ENCODE results near the gene PXDN.

The PXDN gene

DNA sequence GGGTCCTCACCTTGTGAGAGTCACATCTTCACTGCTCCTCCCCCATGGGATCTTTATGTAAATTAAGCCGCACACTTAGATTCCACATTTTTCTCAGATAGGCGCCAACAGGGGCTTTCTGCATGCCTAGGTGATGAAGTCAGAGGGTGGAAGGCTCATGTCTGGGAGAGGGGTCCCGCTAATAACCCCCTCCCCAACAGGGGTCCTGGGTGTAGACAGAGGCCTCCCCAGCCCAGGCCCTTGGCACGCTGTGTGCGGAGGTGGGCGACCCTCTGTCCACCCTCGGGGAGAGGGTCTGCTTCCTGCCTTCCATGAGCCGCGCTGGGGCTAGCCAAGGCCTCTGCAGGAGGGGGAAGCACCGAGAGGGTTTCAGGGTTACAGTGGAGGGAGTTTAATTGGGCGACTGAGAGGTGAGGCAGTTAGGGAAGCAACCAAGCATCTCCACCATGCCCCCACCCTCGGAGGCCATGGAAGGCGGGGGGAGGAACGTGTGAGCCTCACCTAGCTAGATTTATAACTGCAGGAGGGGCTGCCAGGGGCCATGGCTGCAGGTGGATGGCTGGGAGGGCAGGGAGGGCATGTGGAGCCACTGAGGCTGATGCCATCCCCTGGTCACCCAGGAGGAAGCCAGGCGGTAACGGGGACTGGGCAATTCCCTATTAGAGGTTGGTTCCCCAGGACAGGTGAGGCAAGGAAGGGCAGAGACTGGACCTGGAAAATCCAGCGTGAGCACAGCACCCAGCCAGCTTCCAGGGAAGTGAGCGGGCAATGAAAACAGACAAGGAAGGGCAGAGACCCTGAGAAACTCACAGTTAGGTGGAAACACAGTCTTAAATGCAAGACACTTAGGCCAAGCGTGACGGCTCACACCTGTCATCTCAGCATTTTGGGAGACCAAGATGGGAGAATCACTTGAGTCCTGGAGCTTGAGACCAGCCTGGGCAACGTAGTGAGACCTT lies 7.7 kb upstream of the PXDN start:
- Mint-ChIP-seq H3K4me3 (no peak overlapping the region), H3K27me3 (peaks cover 19% of the 10 kb centered on the region), H3K27ac (no peak overlapping the region)

DNA sequence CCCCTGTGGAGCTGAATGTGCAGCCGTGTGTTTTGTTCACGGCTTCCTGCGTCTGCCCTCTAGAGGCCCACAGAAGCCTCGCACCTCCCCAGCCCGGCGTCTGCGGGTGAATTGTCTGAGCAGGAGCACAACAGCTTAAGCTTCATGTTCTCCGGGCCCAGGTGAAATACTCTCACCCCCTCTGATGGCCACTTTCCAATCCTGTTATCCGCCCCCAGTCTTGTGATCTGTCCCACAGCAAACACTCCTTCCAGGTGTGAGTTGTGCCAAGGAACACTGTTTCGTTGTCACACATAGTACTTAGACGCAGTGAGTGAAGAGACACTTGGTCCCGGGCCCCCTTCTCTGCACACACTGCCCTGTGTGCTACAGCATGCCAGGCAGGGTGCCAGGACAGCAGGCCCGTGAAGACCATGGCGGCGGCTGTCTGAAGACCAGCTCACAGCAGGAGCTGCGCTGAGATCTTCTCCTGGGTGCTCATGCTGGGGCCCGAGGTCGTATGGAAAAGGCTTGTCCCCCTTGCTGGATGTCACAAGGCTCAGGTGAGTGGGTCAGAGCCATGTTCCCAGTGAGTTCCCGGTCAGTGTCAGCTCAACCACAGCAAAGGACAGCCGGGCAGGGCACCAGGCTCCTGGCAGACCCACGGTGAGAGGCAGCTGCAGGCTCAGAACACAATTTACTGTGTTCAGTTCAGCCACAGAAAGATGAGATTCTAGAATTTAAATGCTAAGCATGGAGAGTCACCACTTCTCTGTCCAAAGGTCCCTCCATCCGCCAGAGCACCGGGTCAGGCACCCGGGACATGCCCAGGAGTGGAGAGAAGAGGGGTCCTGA lies 6.8 kb upstream of the PXDN start:
- no peaks in the 10 kb centered on the region for H3K4me1 Mint-ChIP-seq (ENCODE audit: low read depth)
- no peak overlapping the region for H3K27ac Mint-ChIP-seq
- peaks cover 3% of the 10 kb centered on the region for H3K36me3 Mint-ChIP-seq (ENCODE audit: low read depth)
- H3K27me3 Mint-ChIP-seq, result peaks cover 24% of the 10 kb centered on the region
- H3K9me3 Mint-ChIP-seq, result peaks cover 5% of the 10 kb centered on the region
- no peak overlapping the region for H3K4me3 Mint-ChIP-seq

More for the DNA sequence above, 7.7 kb upstream of the PXDN start:
- H3K9me3 Mint-ChIP-seq, result peaks cover 5% of the 10 kb centered on the region
- H3K36me3 Mint-ChIP-seq (ENCODE audit: low read depth), result peaks cover 3% of the 10 kb centered on the region
- no peaks in the 10 kb centered on the region for H3K4me1 Mint-ChIP-seq (ENCODE audit: low read depth)

DNA sequence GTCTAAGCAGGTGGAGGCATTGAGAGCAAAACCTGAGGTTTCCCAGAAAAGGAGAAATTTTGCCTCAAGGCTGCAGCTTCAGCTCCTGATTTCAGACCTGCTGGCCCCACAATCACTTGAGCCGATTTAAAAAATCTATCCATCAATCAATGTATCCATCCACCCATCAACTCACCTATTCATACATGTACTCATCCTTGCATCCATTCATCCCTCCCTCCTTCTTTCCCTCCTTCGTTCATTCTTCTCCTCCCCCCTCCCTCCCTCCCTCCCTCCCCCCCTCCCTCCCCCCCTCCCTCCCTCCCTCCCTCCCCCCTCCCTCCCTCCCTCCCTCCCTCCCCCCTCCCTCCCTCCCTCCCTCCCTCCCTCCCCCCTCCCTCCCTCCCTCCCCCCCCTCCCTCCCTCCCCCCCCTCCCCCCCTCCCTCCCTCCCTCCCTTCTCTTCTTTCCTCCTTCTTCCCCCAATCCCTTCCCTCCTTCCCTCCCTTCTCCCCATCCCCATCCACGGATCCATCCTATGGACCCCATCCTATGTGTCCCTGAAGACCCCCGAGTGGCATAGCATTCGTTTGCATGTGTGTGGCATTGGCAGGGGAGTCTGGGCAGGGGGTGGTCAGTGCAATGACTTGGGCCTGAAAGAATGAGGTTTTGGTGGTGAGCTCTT lies 6.1 kb upstream of the PXDN start:
- Mint-ChIP-seq H3K27ac (no peak overlapping the region), H3K4me1 (ENCODE audit: low read depth) (no peaks in the 10 kb centered on the region), H3K36me3 (ENCODE audit: low read depth) (peaks cover 3% of the 10 kb centered on the region), H3K27me3 (peaks cover 25% of the 10 kb centered on the region), H3K4me3 (no peak overlapping the region), H3K9me3 (peaks cover 5% of the 10 kb centered on the region)

DNA sequence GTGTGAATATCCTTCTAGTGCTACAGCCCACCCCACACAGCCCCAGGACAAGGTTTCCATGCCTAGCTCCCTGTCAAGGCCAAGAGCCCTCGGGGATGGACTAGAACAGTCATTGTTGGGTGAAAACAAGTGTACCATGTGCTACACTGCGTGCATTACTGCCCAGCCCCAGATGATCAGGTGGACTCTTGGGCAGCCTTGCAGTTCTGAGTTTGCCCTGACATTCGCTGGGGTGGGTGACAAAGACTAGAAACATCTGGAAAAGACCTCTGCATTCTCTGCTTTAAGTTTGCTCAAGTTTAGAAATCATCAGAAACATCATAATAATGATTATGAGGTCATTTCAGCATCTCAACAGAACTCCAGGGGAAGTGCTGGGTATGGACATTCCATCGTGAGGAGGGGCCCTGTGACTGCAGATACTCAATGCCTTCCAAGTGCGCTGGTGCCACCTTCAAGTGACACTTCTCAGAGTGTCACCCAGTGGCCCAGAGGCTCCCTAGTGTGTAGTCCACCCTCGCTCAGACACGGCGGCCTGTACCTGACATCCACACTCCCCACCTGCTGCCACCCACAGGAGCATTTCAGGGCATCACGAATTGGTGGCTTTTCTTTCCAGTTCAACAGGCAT lies 5.3 kb upstream of the PXDN start:
- H3K36me3 Mint-ChIP-seq (ENCODE audit: low read depth), result no peaks in the 10 kb centered on the region
- H3K27me3 Mint-ChIP-seq, result peaks cover 30% of the 10 kb centered on the region
- no peaks in the 10 kb centered on the region for H3K4me1 Mint-ChIP-seq (ENCODE audit: low read depth)
- no peak overlapping the region for H3K27ac Mint-ChIP-seq
- H3K4me3 Mint-ChIP-seq, result no peak overlapping the region
- no peaks in the 10 kb centered on the region for H3K9me3 Mint-ChIP-seq

DNA sequence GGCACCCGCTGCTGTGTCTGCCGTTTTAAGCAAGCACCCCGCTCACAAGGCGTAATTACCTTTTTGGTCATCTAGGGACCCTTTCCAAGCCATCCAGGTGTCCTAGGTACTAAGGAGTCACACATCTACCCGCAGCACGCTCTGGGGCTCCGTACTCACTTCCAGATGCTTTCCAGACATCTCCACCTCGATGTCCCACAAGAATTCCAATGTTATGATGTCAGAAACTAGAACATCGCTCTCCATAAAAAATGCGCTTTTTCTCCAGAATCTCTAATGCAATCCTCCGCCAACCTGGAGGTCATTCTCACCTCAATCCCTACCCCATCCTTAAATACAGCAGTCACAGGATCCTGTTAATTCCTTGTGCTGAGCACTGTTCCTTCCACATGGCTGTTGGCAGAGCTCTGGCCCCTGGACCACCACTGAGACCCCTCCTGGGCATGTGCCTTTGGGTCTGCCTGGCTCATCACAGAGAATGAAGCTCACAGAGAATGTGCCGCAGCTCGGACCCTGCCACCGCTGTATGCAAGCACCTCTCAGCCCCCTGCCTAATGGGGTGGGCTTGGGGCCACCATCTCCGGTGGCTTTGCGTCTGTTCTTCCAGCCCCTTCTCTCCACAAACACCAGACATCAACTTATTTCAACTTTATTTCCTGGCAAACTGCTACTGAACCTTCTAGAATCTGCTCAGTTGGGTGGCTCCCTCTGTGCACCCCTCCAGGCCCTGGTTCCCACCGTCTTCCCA lies 4.6 kb upstream of the PXDN start:
- Mint-ChIP-seq H3K27ac (no peak overlapping the region), H3K4me3 (no peak overlapping the region), H3K27me3 (peaks cover 30% of the 10 kb centered on the region), H3K4me1 (ENCODE audit: low read depth) (no peaks in the 10 kb centered on the region), H3K36me3 (ENCODE audit: low read depth) (no peaks in the 10 kb centered on the region), H3K9me3 (no peaks in the 10 kb centered on the region)

DNA sequence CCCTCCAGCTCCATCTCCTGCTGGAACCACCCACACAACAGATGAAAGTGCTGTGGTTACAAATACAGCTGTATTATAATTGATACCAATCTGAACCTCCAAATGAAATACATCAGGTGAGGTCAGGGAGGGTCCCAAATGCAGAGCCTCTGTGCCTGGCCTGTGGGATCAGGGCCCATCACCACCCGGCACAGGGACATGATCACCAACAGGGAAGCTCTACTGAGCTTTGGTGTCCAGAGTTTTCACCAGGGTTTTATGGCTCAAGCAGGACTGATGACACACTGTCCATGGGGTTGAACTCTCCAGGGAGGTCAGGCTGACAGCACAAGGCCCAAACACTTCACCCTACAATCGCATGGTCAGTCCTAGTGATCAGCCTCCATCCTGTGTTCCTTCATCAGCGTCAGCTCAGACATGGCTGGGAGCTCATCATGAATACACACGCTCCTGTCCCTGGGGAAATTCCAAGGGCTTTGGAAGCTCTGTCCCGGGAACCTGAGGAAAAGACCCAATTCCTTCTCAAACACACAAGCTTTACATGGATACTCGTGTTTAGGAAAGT lies 3.9 kb upstream of the PXDN start:
- Mint-ChIP-seq H3K27ac (no peak overlapping the region), H3K4me3 (no peak overlapping the region), H3K4me1 (ENCODE audit: low read depth) (no peaks in the 10 kb centered on the region), H3K27me3 (peaks cover 30% of the 10 kb centered on the region), H3K9me3 (no peaks in the 10 kb centered on the region), H3K36me3 (ENCODE audit: low read depth) (no peaks in the 10 kb centered on the region)

DNA sequence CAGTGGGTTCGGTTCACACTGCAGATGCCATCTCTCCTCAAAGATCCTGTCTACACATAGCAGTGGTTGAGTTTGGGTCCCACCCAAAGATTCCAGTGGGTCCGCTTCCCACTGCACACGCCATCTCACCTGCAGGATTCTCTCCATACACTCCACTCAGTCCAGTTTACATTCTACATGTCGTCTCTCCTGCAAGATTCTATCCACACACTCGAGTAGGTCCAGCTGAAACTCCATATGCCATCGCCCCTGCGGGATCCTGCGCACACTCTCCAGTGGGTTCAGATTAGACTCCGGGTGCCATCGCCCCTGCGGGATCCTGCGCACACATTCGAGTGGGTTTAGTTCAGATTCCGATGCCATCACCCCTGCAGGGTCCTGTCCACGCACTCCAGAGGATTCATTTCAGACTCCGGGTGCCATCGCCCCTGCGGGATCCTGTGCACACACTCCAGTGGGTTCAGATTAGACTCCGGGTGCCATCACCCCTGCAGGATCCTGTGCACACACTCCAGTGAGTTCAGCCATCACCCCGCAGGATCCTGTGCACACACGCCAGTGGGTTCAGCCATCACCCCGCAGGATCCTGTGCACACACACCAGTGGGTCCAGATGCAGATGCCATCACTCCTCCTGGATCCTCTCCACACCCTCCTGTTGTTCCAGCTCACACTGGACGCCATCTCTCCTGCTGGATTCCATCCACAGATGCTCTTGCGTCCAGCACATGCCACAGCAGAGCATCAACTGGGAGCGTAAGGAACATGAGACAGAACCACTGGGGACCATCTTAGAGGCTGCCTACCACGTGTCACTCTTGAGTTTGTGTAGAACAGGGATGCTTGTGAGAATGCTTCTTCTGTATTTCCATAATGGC lies 3.0 kb upstream of the PXDN start:
- Mint-ChIP-seq H3K4me3 (no peak overlapping the region), H3K27me3 (peaks cover 37% of the 10 kb centered on the region)

DNA sequence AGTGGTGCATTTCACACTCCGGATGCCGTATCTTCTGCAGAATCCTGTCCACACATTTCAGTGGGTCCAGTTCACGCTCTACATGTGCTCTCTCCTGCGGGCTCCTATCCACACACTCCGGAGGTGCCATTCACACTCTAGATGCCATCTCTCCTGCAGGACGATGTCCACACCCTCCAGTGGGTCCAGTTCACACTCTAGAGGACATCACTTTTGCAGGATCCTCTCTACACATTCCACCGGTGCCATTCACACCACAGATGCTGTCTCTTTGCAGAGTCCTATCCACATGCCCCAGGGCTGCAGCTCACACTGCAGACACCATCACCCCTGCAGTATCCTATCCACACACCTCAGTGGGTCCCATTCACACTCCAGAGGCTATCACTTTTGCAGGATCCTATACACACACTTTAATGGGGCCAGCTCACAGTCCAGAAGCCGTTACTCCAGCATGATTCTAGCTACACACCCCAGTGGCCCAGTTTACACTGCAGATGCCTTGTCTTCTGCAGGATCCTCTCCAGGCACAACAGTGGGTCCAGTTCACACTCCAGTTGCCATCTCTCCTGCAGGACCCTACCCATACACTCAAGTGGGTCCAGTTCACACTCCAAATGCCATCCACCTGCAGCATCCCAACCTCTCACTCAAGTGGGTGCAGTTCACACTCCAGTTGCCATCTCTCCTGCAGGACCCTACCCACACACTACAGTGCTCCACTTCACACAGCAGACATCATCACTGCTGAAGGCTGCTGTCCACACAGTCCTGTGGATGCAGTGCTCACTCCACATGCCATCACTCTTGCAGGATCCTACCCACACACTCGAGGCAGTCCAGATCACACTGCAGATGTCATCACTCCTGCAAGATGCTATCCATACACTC lies 2.1 kb upstream of the PXDN start:
- H3K9me3 Mint-ChIP-seq, result no peaks in the 10 kb centered on the region
- no peak overlapping the region for H3K4me3 Mint-ChIP-seq
- no peak overlapping the region for H3K27ac Mint-ChIP-seq
- no peaks in the 10 kb centered on the region for H3K36me3 Mint-ChIP-seq (ENCODE audit: low read depth)
- H3K4me1 Mint-ChIP-seq (ENCODE audit: low read depth), result peaks cover 7% of the 10 kb centered on the region
- peaks cover 41% of the 10 kb centered on the region for H3K27me3 Mint-ChIP-seq

More for the DNA sequence above, 3.0 kb upstream of the PXDN start:
- Mint-ChIP-seq H3K9me3 (no peaks in the 10 kb centered on the region), H3K4me1 (ENCODE audit: low read depth) (peaks cover 6% of the 10 kb centered on the region), H3K27ac (no peak overlapping the region), H3K36me3 (ENCODE audit: low read depth) (no peaks in the 10 kb centered on the region)

DNA sequence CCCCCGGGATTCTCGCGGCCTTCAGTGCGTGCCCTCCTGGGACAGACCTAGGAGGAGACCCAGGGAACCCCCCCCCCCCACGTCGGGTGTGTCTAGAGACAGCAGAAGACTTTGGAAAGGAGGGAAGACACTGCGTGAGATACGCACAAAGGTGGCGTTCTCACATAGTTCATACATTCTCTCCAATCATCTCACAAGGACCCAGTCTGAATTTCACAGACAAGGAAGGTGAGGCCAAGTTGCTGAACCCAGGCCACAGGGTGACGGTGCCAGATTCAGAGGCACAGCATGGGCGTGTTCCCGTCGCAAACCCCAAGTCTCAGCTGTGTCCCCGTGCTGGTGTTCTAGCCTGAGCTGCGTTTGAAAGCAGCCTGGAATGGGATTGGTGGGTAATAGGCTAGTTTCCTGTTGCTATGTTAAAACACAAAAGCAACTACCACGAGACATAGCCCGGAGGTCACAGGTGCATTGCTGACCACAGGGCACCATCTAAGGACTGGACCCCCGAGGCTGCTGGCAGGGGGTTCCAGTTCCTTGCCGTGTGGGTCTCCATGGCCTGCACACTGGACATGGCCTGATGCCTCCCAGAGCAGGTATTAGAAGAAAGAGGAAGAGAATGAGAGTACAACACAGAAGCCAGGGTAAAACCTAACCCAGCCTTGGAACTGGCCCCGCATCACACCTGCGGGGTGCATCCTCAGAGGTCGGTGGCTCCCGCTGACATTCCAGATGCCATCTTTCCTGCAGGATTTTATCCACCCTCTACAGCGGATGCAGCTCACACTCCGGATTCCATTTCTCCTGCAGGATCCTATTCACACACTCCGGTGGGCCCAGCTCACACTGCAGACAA lies 1.1 kb upstream of the PXDN start:
- H3K27me3 Mint-ChIP-seq, result peaks cover 38% of the 10 kb centered on the region
- no peaks in the 10 kb centered on the region for H3K36me3 Mint-ChIP-seq (ENCODE audit: low read depth)

DNA sequence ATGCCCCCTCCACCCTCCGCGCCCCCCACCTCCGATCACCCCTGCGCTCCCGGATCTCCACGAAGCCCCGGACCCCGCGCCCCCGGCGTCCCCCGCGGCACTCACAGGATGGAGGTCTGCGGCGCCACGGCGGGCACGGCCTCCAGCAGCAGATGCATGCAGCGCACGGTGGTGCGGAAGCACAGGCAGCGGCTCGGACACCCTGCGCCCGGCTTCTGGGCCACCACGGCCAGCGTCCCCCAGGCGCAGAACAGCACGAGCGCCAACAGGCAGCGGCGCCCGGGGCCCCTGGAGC lies 217 bp downstream of the PXDN start:
- no peak overlapping the region for H3K27ac Mint-ChIP-seq
- no peaks in the 10 kb centered on the region for H3K9me3 Mint-ChIP-seq
- H3K4me3 Mint-ChIP-seq, result no peak overlapping the region
- H3K36me3 Mint-ChIP-seq (ENCODE audit: low read depth), result no peaks in the 10 kb centered on the region
- peaks cover 7% of the 10 kb centered on the region for H3K4me1 Mint-ChIP-seq (ENCODE audit: low read depth)
- peaks cover 41% of the 10 kb centered on the region for H3K27me3 Mint-ChIP-seq

More for the DNA sequence above, 1.1 kb upstream of the PXDN start:
- Mint-ChIP-seq H3K4me3 (no peak overlapping the region), H3K4me1 (ENCODE audit: low read depth) (peaks cover 7% of the 10 kb centered on the region), H3K27ac (no peak overlapping the region), H3K9me3 (no peaks in the 10 kb centered on the region)

DNA sequence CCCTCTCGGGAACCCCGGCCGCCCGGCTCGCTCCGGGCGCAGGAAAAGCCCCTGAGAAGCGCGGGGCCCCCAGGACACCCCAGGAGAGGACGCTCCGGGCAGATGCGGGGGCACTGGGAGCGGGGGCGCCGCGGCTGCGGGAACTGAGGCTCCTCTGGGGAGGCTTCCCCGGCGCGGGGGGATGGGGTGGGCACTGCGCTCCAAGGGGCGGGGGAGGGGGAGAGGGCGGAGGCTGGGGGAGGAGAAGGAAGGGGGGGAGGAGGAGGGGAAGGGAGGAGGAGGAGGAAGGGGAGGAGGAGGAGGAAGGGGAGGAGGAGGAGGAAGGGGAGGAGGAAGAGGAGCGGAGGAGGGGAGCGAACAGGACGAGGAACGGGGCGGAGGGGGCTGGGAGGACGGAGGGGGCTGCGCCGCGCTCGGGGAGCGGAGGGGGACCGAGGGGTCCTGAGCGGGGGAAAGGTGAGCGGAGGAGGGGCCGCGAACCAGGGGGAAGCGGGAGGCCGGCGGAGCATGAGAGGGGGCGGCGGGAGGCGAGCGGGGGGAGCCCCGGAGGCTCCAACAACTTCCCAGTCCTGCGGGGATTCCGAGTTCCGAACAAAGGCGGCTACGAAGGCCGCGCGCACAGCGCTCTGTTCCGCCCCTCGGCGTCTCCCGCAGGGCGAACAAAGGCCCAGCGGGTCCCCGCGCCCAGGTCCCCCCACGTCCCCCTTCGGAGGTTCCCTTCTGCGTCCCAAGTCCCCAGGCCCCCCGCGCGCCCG lies 742 bp downstream of the PXDN start:
- no peak overlapping the region for H3K4me3 Mint-ChIP-seq
- H3K27me3 Mint-ChIP-seq, result peaks cover 41% of the 10 kb centered on the region
- peaks cover 7% of the 10 kb centered on the region for H3K4me1 Mint-ChIP-seq (ENCODE audit: low read depth)
- no peaks in the 10 kb centered on the region for H3K36me3 Mint-ChIP-seq (ENCODE audit: low read depth)
- H3K9me3 Mint-ChIP-seq, result no peaks in the 10 kb centered on the region
- H3K27ac Mint-ChIP-seq, result no peak overlapping the region
